NCI-H69 (cell line): ENCODE results near the gene HMCES.
A peak's percentile ranks its signal among the peaks of the same experiment; 100 is the strongest.
"Not testable (repeated sequence)": the region's sequence is repeated elsewhere in the genome, so short reads cannot be mapped to it uniquely, and the experiment has no call there.

Experiments used
- DNase-seq: peaks from one replicate; lab custom pipeline; 2025; lab: John Stamatoyannopoulos, UW

The HMCES gene

DNA sequence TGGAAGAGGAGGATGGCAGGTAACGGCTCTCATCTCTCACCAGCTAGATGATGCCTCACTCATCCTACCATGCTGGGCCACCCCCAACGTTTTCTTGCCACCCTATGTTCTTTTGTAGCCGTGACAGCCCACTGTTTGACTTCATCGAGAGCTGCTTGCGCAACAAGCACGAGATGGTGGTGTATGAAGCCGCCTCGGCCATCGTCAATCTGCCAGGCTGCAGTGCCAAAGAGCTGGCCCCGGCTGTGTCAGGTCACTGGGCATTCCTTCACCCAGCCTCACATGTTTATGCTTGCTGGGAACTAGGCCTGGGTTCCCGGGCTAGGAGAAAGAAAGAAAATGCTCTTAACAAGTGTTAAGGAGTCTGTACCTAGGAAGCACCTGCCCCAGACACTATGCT, 21.1 kb upstream of the HMCES start:
- DNase-seq, result no peak

DNA sequence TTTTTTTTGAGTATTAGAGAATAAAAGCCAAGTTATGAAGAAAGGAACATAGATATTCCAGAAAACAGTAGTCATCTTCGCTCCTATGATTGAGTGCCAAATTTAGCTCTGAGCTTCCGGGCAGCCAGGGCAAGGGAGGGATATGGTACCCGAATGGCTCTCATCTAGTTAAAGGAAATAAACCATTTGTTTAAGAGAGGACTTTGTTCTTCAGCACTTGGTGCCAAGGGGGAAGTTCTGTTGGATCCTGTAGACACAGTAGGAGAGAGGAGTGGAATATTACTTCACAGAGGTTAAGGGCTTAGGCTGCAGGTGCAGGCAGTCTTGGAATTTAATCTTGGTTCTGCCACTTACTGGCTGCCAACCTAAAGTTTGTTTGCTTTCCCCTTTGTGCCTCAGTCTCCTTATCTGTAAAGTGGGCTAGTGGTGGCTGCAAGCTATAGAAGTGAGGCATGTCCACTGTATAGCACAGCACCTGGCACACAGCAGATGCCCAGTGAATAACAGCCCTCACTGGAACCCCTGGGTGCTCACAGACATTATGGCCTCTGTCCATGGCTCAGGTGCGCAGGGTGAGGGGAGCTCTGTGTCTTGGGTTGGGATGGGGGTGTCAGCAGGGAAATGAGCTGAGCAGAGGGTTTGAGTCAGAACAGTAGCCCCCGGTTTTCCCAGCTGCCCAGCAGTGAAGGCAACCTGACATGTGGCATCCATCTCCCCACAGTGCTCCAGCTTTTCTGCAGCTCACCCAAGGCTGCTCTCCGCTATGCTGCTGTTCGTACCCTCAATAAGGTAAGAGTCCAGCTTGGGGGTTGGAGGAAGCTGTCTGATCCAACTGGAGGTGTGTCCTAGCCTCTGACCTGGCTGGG, 18.8 kb upstream of the HMCES start:
- DNase-seq, result no peak

DNA sequence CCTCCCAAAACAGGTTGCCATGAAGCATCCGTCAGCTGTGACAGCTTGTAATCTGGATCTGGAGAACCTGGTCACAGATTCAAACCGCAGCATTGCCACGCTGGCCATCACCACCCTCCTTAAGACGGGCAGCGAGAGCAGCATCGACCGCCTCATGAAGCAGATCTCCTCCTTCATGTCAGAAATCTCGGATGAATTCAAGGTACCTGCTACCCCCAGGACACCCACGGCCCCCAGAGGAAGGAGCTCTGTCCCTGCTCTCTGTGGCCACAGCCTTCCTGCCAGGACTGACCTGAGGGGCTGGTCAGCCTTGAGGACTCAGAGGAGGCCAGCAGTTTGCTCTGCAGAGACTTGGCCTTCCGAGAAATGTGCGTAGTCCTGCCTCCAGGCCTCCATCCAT, 18.1 kb upstream of the HMCES start:
- DNase-seq, result no peak

DNA sequence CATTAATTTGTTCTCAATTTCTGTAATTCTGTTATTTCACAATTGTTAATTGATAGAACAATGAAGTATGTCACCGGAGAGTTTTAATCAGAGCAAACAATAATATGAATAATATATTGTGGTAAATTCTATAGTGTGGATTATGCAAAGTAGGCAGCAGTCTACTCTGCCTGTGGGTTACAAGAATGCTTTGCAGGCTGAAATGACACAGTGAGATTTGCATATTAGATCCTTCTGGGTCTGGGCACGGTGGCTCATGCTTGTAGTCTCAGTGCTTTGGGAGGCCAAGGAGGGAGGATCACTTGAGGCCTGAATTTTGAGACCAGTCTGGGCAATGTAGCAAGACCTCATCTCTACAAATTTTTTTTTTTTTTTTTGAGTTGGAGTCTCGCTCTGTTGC, 16.8 kb upstream of the HMCES start:
- DNase-seq, result no peak

DNA sequence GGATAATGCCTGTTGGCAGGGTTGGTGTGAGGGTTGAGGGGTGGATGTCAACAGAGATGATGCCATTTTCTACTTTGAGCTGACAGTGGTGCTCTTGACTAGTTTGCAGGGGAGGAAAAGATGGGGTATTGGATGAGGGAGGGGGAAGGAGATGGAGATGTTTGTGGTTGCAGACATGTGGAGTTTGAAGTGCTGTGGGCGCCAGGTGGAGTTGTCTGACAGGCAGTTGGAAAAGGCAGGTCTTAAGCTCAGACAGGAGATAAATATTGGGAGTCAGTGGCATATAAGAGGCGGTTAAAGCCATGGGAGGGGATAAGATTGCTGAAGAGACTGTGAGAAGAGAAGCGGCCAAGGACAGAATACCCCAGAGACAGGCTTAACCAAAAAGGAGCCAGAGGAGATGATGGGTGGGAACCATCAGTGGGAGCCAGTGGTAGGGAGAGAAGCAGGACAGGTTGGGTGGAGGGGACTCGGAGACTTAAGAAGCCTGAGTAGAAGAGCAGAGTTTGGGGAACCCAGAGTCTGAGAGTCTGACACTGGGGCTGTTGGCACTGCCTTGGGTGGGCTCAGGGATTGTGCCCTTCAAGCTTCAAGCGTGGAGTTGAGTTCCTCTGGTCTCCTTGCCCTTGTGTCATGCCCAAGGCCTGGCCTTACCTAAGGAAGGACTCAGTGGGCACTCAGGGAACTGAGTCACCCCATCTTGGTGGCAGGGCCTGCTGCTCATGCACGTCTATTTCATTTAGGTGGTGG, 15.3 kb upstream of the HMCES start:
- no peak for DNase-seq

DNA sequence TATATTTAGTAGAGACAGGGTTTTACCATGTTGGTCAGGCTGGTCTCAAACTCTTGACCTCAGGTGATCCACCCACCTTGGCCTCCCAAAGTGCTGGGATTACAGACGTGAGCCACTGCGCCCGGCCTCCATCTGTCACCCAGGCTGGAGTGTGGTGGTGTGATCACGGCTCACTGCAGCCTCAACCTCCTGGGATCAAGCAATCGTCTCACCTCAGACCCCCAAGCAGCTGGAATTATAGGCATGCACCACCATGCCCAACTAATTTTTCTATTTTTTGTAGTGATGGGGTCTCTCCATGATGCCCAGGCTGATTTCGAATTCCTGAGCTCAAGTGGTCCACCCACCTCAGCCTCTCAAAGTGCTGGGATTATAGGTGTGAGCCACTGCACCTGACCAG, 13.7 kb upstream of the HMCES start:
- not testable (repeated sequence) for DNase-seq

DNA sequence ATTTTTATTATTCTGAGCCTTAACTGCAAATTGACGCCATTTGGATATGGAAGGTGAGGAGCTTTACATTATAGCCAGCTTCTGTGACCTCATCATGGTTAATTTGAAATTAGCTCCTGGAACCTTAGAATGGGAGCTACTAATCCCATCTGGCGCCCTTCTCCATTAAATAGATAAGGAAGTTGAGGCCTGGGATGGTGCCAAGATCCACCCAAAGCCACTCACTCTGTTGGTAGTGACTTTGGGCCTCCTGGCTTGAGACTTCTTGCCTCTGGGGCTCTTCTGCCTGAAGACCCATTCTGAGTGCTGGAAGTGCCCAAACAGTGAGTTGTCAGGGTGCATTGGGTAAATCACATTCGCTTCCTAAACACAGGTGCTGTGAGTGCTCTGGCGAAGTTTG, 12.0 kb upstream of the HMCES start:
- no peak for DNase-seq

DNA sequence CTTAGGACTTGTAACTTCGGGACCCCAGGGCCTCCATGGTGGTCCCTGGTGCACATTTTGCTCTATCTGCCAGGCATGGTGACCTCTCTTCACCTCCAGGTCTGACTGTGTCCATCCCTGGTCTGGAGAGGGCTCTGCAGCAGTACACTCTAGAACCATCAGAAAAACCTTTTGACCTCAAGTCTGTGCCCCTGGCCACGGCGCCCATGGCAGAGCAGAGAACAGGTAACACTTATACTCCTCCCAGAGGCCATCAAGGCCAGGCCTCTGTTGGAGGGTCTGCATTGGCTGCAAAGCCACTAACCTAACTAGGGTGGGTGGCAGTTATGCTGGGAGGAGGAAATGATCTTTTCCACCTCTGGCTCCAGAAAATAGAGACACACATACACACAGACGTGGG, 10.3 kb upstream of the HMCES start:
- DNase-seq, result no peak

DNA sequence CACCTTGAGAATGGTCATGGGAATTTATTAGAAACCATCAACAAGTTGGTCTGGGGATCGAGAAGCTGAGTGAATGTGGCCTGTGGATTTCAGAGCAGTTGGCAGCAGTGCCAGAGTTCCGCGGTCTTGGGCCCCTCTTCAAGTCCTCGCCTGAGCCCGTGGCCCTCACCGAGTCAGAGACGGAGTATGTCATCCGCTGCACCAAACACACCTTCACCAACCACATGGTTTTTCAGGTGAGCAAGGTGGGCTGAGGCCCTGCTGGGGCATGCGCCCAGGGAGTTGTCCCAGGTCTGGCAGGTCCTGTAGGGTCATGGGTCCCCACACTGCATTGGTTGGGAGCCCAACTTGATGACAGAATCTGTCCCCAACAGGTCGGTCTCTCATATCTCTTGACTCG, 7.0 kb upstream of the HMCES start:
- DNase-seq, result no peak

DNA sequence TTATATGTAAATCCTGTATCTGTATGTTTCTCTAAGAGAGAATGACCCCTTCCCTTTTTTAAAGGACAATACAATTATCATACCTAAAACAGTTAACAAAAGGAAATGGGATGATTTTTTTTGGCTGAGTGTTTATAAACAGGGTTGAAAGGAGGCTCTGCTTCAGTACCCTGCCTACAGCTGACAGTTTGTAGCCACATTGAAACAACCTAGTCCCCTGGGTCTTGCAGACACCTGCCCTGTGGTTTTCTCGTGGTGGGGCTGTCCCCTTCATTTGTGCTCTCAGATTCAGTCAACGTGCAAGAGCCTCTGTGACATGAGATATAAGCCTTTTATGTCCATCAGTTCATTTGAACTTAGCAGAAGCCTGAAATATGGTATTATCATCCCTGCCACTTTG, 2.3 kb upstream of the HMCES start:
- no peak for DNase-seq

DNA sequence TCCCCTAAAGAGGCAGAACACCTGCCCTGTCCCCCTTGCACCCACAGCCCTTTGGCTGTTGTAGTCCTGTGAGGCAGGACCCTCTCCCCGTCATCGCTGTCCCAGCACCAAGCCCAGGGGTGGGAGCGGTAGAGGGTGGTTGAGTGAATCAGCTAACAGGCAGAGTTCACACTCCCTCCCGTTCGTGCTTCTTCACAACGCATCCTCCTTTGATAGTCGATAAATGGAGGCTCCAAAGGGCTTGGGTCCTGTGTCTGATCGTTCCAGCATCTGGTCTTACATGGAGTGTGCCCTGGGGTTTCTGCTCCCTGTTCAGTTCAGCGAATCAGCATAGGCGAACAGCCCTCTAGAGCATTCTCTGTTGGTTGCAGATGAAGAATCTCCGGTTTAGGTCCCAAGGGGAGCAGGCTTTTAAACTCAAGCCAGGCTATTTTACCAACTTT, 820 bp upstream of the HMCES start:
- DNase-seq, result no peak

DNA sequence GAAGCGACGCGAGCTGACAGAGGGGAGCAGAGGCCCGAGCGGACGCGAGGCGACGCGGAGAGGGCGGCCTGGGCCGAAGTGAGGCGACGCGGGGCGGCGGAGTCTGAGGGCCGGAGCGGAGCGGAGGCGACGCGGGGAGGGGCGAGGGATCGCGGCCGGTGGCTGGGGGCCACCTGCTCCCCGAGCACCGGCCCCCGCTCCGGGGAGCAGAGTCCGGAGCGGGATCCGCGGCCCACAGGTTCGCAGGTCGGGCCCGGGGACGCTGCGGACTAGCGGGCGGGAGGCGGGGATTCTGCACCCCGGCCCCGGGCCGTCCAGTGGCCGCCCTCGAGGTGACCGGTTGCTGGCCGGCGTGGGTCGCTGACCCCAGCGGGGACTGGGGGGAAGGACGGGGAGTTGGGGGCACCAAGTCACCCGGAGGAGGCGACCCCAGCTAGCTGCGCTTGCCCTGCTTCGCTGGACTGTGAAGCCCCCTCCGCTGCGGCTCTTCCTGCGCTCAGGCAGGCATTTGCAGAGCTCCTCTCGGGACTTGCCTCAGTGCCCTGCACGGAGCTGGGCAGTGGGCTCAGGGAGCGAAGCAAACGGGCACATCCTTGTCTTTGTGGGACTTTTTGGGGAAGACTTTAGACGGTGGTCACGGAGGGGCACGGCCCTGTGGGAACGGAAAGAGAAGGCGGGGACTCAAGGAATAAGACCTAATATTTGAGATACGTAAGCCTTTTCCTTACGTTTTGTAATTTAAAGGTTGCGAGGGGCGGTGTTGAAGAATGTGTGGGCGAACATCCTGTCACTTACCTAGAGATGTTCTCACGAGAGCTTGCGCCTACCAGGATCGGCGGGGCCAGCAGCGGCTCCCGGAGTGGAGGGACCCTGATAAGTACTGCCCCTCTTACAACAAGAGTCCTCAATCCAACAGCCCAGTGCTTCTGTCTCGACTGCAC, 566 bp downstream of the HMCES start:
- peak; percentile 47 for DNase-seq

DNA sequence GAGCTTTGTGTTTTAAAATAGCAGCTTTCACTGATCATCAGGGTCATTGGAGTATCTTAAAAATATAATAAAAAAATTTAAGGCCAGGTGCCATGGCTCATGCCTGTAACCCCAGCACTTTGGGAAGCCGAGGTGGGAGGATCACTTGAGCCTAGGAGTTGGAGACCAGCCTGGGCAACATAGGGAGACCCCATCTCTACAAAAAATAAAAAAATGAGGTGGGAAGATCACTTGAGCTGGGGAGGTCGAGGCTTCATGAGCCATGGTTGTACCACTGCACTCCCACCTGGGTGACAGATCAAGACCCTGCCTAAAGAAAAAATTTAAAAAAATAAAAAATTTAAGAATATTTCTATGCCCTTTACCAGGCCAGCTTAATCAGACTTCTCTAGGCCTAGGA, 1.5 kb downstream of the HMCES start:
- DNase-seq, result no peak

DNA sequence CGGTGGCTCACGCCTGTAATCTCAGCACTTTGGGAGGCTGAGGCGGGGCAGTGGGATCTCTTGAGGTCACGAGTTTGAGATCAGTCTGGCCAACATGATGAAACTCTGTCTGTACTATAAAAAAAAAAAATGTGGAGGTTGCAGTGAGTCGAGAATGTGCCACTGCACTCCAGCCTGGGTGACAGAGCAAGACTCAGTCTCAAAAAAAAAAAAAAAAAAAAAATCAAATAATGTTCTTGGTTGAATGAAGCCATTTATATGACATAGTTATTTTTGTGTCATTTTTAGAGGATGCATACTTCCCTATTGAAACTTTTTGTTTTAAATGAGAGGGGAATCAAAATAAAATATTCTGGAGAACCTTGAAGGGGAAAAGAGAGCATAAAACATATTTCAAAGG, 3.1 kb downstream of the HMCES start:
- no peak for DNase-seq

DNA sequence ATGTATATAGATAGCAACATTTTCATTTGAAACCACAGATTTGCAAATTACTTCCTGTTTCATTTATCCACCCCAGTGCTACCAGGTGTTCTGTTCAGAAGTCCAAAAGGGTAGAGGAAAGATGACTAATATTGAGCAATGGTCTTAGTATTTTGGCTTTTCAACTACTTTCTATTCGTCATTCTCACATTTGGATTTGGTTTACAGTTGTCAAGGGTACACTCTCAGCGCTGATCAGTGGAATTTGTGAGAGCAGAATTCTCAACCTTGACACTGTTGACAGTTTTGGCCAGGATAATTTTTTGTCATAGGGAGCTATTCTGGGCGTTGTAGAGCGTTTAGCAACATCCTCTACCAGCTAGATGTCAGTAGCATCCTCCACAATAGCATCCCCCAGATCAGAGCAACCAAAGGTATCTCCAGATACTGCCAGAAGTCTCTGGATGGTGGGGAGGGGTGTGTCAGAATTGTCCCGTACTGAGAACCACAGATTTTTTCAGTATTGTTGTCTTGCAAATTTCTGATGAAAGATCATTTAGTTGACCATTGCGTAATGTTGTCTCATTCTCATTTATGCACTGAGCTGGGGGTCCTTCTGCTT, 4.2 kb downstream of the HMCES start:
- no peak for DNase-seq

DNA sequence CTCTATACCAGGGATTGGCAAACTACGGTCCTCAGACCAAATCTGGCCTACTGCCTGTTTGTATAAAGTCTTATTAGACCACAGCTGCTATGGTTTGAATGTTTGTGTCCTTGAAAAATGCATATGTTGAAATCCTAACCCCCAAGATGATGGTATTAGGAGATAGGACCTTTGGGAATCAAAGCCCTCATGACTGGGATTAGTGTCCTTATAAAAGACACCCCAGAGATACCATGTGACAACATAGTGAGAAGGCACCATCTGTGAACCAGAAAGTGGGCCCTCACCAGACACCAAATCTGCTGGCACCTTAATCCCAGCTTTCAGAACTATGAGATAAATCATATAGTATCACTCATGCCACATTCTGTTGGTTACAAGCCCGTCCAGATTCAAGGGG, 7.4 kb downstream of the HMCES start:
- no peak for DNase-seq

DNA sequence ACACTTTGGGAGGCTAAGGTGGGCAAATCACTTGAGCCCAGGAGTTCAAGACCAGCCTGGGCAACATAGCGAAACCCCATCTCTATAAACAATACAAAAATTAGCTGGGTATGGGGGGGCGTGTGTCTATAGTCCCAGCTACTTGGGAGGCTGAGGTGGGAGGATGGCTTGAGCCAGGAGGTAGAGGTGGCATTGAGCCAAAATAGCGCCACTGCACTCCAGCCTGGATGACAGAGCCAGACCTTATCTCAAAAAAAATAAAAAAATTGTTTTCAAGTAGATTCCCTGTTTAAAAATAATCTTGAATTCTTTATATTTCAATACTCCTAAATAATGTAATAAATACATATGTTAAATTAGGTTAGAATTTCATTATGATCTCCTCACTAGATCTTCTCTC, 9.8 kb downstream of the HMCES start:
- DNase-seq, result no peak

DNA sequence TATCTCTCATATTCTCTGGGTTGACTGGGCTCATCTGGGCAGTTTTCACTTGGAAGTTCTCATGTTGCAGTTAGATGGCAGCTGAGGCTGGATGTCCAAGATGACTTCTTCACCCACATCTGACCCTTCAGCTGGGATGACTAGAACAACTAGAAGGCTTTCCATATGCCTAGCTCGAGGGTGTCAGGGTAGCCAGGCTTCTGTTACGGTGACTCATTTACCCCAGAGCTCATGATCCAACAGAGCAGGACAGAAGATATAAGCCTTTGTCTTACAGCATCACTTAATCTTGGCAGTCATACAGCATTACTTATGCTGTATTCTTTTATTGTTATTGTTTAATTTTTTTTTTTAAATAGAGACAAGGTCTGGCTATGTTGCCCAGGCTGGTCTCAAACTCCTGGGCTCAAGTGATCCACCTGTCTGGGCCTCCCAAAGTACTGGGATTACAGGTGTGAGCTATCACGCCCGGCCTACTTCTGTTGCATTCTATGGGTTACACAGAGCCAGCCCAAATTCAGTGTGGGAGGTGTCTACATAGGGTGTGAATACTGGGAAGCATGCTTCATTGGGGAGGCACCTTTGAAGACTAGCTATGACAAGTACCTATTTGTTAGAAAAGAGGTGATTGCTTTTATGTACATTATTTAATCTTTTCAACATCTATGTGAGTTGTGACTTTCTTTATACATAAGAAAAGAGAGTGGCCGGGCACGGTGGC, 10.7 kb downstream of the HMCES start:
- no peak for DNase-seq

DNA sequence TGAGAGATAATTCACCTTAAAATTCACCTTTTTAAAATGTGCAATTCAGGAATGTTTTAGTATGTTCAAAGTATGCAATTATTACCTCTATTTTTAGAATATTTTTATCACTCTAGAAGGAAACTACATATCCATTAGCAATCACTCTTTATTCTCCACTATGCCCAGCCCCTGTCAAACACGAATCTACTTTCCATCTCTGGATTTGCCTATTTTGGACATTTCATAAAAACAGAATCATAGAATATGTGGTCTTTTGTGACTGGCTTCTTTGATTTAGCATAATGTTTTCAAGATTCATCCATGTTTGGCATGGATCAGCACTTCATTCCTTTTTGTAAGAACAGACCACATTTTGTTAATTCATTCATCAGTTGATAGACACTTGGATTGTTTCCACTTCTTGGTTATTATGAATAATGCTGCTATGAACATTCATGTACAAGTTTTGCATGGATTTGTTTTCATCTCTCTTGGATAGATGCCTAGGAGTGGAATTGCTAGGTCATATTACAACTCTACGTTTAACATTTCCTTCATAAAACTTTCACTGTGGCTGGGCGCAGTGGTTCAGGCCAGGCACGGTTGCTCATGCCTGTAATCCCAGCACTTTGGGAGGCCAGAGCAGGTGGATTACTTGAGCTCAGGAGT, 12.7 kb downstream of the HMCES start:
- DNase-seq, result no peak

DNA sequence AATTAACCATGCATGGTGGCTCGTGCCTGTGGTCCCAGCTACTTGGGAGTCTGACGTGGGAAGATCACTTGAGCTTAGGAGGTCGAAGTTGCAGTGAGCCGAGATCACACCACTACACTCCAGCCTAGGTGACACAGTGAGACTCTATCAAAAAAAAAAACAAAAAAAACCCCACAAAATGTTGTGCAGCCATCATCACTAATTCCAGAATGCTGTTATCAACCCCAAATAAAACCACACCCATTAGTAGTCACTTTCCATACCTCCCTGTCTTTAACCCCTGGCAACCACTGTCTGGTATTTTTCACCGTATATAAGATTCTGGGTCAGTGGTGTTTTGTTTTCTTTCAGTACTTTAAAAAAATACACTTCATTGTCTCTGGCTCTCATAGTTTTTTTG, 16.6 kb downstream of the HMCES start:
- DNase-seq, result no peak
